Lung (tissue), 12 donors: ENCODE measurements around the gene ZNF71. TPM values are rescaled to one million over a fixed set of nuclear protein-coding genes. Genes with fewer than 3 reads are reported as not detected.
A peak's percentile ranks its signal among the peaks of the same experiment; 100 is the strongest.

Source experiments
- ATAC-seq: fragments of 200-7000 bp; cut with Tn5 transposase; one replicate; pipeline ENCODE4 v1.9.1; 2020; ENCODE audit warnings: moderate number of reproducible peaks; ENCODE audit not compliant: insufficient read depth, low FRiP score
- DNase-seq, 3 donors: peaks; one replicate each; pipeline ENCODE4 v3.0.0-alpha.2; 2013 to 2017
- H3K27ac ChIP-seq, 2 donors: one replicate each; pipeline ENCODE4 v1.5.1; 2013; ENCODE audit warnings: mild to moderate bottlenecking in 2 of 2, moderate library complexity in 2 of 2, control low read depth in 1 of 2, inconsistent platforms in 1 of 2, low read depth in 1 of 2, low read length in 1 of 2
- H3K27me3 ChIP-seq, 3 donors: one replicate each; pipeline ENCODE4 v1.5.1; 2013; ENCODE audit warnings: low read length in 2 of 3; ENCODE audit not compliant: control insufficient read depth in 3 of 3, insufficient read depth in 3 of 3
- H3K36me3 ChIP-seq, 4 donors: one replicate each; pipeline ENCODE4 v1.5.1; 2013; ENCODE audit warnings: low read length in 4 of 4, mild to moderate bottlenecking in 1 of 4, moderate library complexity in 1 of 4; ENCODE audit not compliant: control insufficient read depth in 4 of 4, insufficient read depth in 4 of 4
- H3K4me1 ChIP-seq, 5 donors: one replicate each; pipeline ENCODE4 v1.5.1; 2013; ENCODE audit warnings: low read length in 5 of 5, mild to moderate bottlenecking in 2 of 5, moderate library complexity in 1 of 5; ENCODE audit not compliant: control insufficient read depth in 5 of 5, insufficient read depth in 5 of 5
- H3K4me3 ChIP-seq: one replicate; pipeline ENCODE4 v1.5.1; 2013; ENCODE audit warnings: mild to moderate bottlenecking, control low read depth, moderate library complexity
- H3K9ac ChIP-seq, 2 donors: one replicate each; pipeline ENCODE4 v1.5.1; 2013; ENCODE audit warnings: low read length in 2 of 2, control low read depth in 1 of 2; ENCODE audit not compliant: insufficient read depth in 1 of 2
- H3K9me3 ChIP-seq, 4 donors: one replicate each; pipeline ENCODE4 v1.5.1; 2013; ENCODE audit warnings: low read length in 3 of 4, mild to moderate bottlenecking in 1 of 4, moderate library complexity in 1 of 4; ENCODE audit not compliant: control insufficient read depth in 4 of 4, insufficient read depth in 3 of 4
- CTCF ChIP-seq: IDR thresholded peaks from 2 replicates; pipeline ENCODE4 v1.5.1; 2012; ENCODE audit warnings: mild to moderate bottlenecking; ENCODE audit errors: control extremely low read depth, extremely low read depth
- WGBS, 2 donors: extraction: QIAGEN DNeasy Blood & Tissue Kit; methylation state at CpG; one replicate each; pipeline ENCODE4 v1.1.7; 2013; 5-methylcytosine and 5-hydroxymethylcytosine counted together
- polyA plus RNA-seq, 2 donors: library from polyadenylated mRNA; stranded (reverse); fragments of 200-250 nt; gene quantifications; one replicate each; pipeline ENCODE4 v1.2.1, GENCODE V29; 2013
- total RNA-seq, 2 donors: library from RNA; depleted of rRNA in 1 of 2; stranded (reverse); fragments of >200 nt in 1 of 2; gene quantifications; one replicate each; pipeline ENCODE4 v1.2.1, GENCODE V29; 2014 to 2021
- donor health status: control.
- donor health status: control.
- donor health status: Bipolar disorder and iron deficiency.
- donor health status: healthy.
- donor health status: DM: yes; HTN: yes; CAD: no.

Gene ZNF71
- total and polyA plus RNA-seq, 4 donors = 2.5 to 8.3 (median 5.8) TPM

DNA sequence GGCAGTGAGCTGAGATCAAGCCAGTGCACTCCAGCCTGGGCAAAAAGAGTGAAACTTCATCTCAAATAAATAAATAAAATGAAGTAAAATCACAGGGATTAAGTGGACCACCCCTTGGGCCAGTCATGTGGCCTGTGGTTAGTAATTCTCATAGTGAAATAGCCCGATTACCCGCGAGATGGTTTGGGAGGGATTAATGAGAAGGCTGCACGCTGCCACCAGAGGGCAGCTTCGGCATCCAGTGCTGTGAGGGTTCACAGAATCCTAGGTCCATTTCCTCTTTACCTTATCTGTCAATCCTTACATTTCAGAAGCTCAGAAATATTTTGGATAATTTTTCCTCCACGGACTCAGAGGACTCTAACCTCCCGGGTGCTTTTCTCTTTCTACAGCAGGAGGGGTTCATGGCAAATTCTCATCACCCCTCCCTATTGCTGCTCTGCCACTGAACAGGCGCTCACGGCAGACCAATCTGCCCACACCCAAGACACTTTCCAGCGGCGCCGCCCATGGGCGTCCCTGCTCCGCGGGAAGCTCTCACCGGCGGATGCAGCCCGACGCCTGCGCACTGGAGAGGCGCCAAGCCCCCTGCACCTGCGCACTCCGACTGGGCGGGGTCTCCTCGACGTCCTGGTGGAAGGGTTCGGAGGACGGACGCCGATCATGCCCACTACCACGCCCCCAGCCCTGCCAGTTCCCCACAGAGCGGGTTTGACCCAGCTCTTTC lies 65.4 kb downstream of the ZNF71 start:
- Histone ChIP-seq H3K4me3 (no peak overlapping the region), H3K9ac (no peak overlapping the region), H3K36me3 (peaks cover 3 to 14% (median 10%) of the 10 kb centered on the region in 4 donors), H3K27ac (no peak overlapping the region), H3K9me3 (peaks cover 0 to 34% (median 0%) of the 10 kb centered on the region in 4 donors), H3K4me1 (no peaks in the 10 kb centered on the region), H3K27me3 (no peaks in the 10 kb centered on the region)
- ATAC-seq (peak; percentile 19), DNase-seq (peak in 1 of 3 donors; percentile 22)
- no peak for TF ChIP-seq CTCF
- WGBS, 2 donors = 15 to 17% methylated on average over 32 of the region's 32 CpGs

- Histone ChIP-seq H3K4me3 (no peak overlapping the region), H3K9me3 (peaks cover 0 to 35% (median 0%) of the 10 kb centered on the region in 4 donors), H3K27me3 (no peaks in the 10 kb centered on the region), H3K9ac (no peak overlapping the region), H3K27ac (no peak overlapping the region), H3K36me3 (peaks cover 3 to 14% (median 10%) of the 10 kb centered on the region in 4 donors), H3K4me1 (no peaks in the 10 kb centered on the region)
- no peak for DNase-seq
- ATAC-seq = no peak
- no peak for TF ChIP-seq CTCF
- 90 to 94% methylated on average over 3 of the region's 3 CpGs for WGBS, 2 donors
Observed at GRCh38 chr19:56661248-56661647, 66.1 kb downstream of the ZNF71 start.

DNA sequence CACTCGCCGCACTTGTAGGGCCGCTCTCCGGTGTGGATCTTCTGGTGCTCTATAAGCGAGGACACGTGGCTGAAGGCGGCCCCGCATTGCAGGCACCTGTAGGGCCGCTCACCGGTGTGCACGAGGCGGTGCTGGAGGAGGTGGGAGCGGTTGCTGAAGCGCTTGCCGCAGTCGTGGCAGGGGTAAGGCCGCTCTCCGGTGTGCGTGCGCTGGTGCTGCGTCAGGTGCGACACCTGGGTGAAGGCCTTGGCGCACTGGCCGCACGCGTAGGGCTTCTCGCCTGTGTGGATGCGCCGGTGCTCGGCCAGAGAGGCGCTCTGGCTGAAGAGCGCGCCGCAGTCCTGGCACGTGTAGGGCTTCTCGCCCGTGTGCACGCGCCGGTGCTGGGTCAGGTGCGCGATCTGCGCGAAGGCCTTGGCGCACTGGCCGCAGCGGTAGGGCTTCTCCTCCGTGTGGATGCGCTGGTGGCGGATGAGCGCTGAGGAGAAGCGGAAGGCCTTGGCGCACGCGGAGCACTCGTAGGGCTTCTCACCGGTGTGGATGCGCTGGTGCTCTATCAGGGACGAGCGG lies 68.9 kb downstream of the ZNF71 start:
- H3K36me3 ChIP-seq = peaks cover 3 to 14% (median 10%) of the 10 kb centered on the region in 4 donors
- WGBS, 2 donors = 91 to 92% methylated on average over 60 of the region's 60 CpGs
- peaks cover 0 to 49% (median 0%) of the 10 kb centered on the region in 4 donors for H3K9me3 ChIP-seq
- no peak for TF ChIP-seq CTCF
- H3K27me3 ChIP-seq = no peaks in the 10 kb centered on the region
- DNase-seq (no peak), ATAC-seq (no peak)
- no peak overlapping the region for H3K9ac ChIP-seq
- no peaks in the 10 kb centered on the region for H3K4me1 ChIP-seq
- no peak overlapping the region for H3K4me3 ChIP-seq
- H3K27ac ChIP-seq = no peak overlapping the region
